ENCODE data around the gene RASA3.

DNA sequence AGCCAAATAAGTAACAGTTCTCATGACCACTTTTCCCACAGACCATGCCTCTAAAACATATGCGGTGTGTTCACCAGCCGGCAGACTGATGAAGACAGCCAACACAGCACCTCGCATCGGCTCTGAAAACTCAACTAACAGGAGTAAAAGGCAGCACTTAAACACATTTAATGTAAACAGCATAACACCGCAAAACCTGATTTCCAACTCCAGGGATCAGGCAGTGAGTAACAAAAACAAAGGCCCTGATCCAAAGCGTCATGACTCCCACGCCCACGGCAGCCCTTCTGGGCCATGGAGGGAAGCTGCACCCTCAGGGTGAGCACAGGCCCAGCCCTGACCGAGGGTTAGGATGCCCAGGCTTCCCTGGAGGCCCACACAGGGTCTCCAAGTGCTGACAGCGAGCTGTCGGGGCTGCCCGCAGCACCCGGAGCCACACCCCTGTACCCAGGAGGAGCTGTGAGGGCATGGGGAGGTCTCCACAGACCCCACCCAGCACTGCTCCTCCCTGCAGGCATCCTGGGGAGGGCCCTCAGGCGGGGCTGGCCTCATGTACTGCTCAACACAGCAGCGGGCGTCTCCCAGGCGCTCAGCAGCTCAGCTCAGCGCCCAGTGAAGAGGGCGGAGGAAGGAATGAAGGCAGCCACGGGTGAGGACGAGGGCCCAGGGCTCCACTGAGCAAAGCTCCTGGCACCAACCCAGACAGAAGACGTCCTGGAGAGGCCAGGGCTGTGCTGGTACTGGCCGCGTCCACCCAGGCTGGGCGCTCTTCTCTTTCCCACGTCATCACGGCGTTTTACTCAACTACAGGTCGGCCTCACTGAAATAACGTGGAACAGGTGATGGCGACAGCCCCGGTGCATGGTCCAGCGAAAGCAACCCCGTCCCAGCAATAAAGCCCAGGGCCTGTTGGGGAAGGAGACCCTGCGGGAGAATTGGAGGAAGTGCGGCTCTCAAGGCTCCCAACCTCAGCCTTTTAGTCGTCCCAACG lies 53.7 kb downstream of the RASA3 start:
- TF ChIP-seq POLR2A (IDR thresholded peaks at IDR 0.05) (no peak), POLR2AphosphoS5 (IDR thresholded peaks at IDR 0.05) (no peak)
- TF ChIP-seq, protein P1, sequence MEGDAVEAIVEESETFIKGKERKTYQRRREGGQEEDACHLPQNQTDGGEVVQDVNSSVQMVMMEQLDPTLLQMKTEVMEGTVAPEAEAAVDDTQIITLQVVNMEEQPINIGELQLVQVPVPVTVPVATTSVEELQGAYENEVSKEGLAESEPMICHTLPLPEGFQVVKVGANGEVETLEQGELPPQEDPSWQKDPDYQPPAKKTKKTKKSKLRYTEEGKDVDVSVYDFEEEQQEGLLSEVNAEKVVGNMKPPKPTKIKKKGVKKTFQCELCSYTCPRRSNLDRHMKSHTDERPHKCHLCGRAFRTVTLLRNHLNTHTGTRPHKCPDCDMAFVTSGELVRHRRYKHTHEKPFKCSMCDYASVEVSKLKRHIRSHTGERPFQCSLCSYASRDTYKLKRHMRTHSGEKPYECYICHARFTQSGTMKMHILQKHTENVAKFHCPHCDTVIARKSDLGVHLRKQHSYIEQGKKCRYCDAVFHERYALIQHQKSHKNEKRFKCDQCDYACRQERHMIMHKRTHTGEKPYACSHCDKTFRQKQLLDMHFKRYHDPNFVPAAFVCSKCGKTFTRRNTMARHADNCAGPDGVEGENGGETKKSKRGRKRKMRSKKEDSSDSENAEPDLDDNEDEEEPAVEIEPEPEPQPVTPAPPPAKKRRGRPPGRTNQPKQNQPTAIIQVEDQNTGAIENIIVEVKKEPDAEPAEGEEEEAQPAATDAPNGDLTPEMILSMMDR (IDR thresholded peaks at IDR 0.05) = no peak

Data from sigmoid colon (tissue), 4 donors.